Right lobe of liver (tissue), 6 donors: Measurements from ENCODE around the gene DOHH. TPM values are rescaled to one million over a fixed set of nuclear protein-coding genes. Genes with fewer than 3 reads are reported as not detected.
A peak's percentile ranks its signal among the peaks of the same experiment; 100 is the strongest.
"Not testable (repeated sequence)": the region's sequence is repeated elsewhere in the genome, so short reads cannot be mapped to it uniquely, and the experiment has no call there.

ENCODE experiments used
- ATAC-seq, 4 donors: fragments of 200-7000 bp; cut with Tn5 transposase; one replicate each; pipeline ENCODE4 v1.9.1; 2020; ENCODE audit warnings: mild to moderate bottlenecking in 4 of 4, moderate library complexity in 4 of 4
- DNase-seq, 3 donors: peaks; one replicate each; pipeline ENCODE4 v3.0.0-alpha.2; 2020
- H3K27ac ChIP-seq, 3 donors: fragments of 200-600 bp; one replicate each; pipeline ENCODE4 v1.8.0; 2022
- H3K27me3 ChIP-seq, 2 donors: fragments of 200-600 bp; one replicate each; pipeline ENCODE4 v1.8.0; 2022
- H3K36me3 ChIP-seq, 4 donors: fragments of 200-600 bp; sonication (generic) in 1 of 4; one replicate each; pipeline versions ENCODE4 v1.5.1 to v1.8.0; 2017 to 2022; ENCODE audit warnings: control low read depth in 1 of 4
- H3K4me1 ChIP-seq, 4 donors: fragments of 200-600 bp; sonication (generic) in 1 of 4; one replicate each; pipeline versions ENCODE4 v1.5.1 to v1.8.0; 2017 to 2022; ENCODE audit warnings: control low read depth in 1 of 4
- H3K4me3 ChIP-seq, 3 donors: fragments of 200-600 bp; one replicate each; pipeline ENCODE4 v1.8.0; 2022
- H3K9me3 ChIP-seq, 4 donors: fragments of 200-600 bp; sonication (generic) in 1 of 4; one replicate each; pipeline versions ENCODE4 v1.5.1 to v1.8.0; 2017 to 2022; ENCODE audit warnings: control low read depth in 1 of 4
- POLR2A ChIP-seq: fragments of 450-650 bp; IDR thresholded peaks from one replicate; pipeline ENCODE4 v1.6.1; 2017; ENCODE audit warnings: antibody characterized with exemption, mild to moderate bottlenecking
- WGBS: methylation state at CpG from one replicate; pipeline ENCODE4 v1.1.6; 2018; ENCODE audit warnings: low coverage, low lambda C conversion rate; ENCODE audit not compliant: insufficient coverage; ENCODE audit errors: missing lambda C conversion rate; 5-methylcytosine and 5-hydroxymethylcytosine counted together
- intact Hi-C, 2 donors: fragments of 100-400 bp; cut with DNase I; formaldehyde crosslinking; loops; one replicate each; pipeline versions ENCODE4 v1.11.2 to v1.14.1; 2022
- total RNA-seq, 6 experiments: library from RNA; depleted of rRNA in 2 of 6; stranded (reverse); fragments of >200 nt in 2 of 6; fragmentation: NEBNext Ultra II Directional in 3 of 6; extraction: Animal tissue kit (Norgen Biotek cat#: 25700) in 3 of 6; gene quantifications; one replicate each; pipeline versions ENCODE4 v1.1.0 to v1.2.4, GENCODE V29; 2016 to 2023
- TF ChIP-seq, protein P1 (sequence below), 4 donors: fragments of 200-600 bp in 3 of 4; fragments of 450-650 bp in 1 of 4; IDR thresholded peaks; one replicate each; pipeline versions ENCODE4 v1.5.1 to v1.8.0; 2016 to 2022; ENCODE audit warnings: antibody characterized with exemption in 4 of 4, mild to moderate bottlenecking in 2 of 4
- donor health status: DM: no; HTN: yes; CAD: no.
- donor health status: DM: no; HTN: no; CAD: no.
- donor health status: DM: no; HTN: no; CAD: no.
- donor health status: DM: no; HTN: yes; CAD: no.
- donor health status: DM: no; HTN: yes; CAD: no.

DOHH gene
- total RNA-seq, 6 experiments from 2014 or later = 3.7 to 16.7 (median 4.9) TPM

DNA sequence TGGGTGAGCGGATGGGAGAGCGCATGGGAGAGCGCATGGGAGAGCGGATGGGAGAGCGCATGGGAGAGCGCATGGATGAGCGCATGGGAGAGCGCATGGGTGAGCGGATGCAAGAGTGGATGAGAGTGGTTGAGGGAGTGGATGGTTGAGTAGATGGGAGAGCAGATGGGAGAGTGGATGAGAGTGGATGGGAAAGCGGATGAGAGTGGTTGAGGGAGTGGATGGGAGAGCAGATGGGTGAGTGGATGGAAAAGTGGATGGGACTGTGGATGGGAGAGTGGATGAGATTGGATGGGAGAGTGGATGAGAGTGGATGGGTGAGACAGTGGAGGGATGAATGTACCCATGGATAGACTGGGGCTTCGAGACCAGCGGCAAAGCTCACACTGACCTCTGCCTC, 29.9 kb upstream of the DOHH start:
- no peak for ATAC-seq
- intact Hi-C loops = no loop called here
- WGBS = 94% methylated on average over 10 of the region's 12 CpGs
- H3K4me1 ChIP-seq = no peaks in the 10 kb centered on the region
- H3K27me3 ChIP-seq = no peaks in the 10 kb centered on the region
- H3K27ac ChIP-seq = no peak overlapping the region
- H3K4me3 ChIP-seq = no peak overlapping the region
- H3K36me3 ChIP-seq = peaks cover 5 to 72% (median 21%) of the 10 kb centered on the region in 4 donors
- TF ChIP-seq, protein P1, sequence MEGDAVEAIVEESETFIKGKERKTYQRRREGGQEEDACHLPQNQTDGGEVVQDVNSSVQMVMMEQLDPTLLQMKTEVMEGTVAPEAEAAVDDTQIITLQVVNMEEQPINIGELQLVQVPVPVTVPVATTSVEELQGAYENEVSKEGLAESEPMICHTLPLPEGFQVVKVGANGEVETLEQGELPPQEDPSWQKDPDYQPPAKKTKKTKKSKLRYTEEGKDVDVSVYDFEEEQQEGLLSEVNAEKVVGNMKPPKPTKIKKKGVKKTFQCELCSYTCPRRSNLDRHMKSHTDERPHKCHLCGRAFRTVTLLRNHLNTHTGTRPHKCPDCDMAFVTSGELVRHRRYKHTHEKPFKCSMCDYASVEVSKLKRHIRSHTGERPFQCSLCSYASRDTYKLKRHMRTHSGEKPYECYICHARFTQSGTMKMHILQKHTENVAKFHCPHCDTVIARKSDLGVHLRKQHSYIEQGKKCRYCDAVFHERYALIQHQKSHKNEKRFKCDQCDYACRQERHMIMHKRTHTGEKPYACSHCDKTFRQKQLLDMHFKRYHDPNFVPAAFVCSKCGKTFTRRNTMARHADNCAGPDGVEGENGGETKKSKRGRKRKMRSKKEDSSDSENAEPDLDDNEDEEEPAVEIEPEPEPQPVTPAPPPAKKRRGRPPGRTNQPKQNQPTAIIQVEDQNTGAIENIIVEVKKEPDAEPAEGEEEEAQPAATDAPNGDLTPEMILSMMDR (IDR thresholded peaks at IDR 0.05) = no peak
- no peak for DNase-seq
- H3K9me3 ChIP-seq = no peaks in the 10 kb centered on the region

DNA sequence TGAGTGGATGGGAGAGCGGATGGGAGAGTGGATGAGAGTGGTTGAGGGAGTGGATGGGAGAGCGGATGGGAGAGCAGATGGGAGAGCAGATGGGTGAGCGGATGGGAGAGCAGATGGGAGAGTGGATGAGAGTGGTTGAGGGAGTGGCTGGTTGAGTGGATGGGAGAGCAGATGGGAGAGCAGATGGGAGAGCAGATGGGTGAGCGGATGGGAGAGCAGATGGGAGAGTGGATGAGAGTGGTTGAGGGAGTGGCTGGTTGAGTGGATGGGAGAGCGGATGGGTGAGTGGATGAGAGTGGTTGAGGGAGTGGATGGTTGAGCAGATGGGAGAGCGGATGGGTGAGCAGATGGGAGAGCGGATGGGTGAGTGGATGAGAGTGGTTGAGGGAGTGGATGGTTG, 28.8 kb upstream of the DOHH start:
- intact Hi-C loops, H3K27ac ChIP-seq, H3K4me1 ChIP-seq, H3K27me3 ChIP-seq, H3K9me3 ChIP-seq, ATAC-seq, DNase-seq, H3K4me3 ChIP-seq: not testable (repeated sequence)
- 94% methylated on average over 7 of the region's 7 CpGs for WGBS
- peaks cover 5 to 61% (median 21%) of the 10 kb centered on the region in 4 donors for H3K36me3 ChIP-seq

DNA sequence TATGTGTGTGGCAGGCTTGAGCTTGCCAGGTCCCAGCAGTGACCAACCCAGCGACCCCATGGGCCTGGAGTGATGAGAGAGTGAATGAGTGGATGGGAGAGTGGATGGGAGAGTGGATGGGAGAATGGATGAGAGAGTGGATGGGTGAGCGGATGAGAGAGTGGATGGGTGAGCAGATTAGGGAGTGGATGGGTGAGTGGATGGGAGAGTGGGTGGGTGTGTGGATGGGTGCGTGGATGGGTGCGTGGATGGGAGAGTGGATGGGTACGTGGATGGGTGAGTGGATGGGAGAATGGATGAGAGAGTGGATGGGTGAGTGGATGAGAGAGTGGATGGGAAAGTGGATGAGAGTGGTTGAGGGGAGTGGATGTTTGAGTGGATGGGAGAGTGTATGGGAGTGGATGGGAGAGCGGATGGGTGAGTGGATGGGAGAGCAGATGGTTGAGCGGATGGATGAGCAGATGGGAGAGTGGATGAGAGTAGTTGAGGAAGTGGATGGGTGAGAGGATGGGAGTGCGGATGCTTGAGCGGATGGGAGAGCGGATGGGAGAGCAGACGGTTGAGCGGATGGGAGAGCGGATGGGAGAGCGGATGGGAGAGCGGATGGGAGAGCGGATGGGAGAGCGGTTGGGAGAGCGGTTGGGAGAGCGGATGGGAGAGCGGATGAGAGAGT, 28.2 kb upstream of the DOHH start:
- H3K27me3 ChIP-seq = no peaks in the 10 kb centered on the region
- no peaks in the 10 kb centered on the region for H3K9me3 ChIP-seq
- H3K36me3 ChIP-seq = peaks cover 5 to 60% (median 21%) of the 10 kb centered on the region in 4 donors
- 94% methylated on average over 20 of the region's 20 CpGs for WGBS
- ATAC-seq (no peak), DNase-seq (no peak)
- no peak overlapping the region for H3K4me3 ChIP-seq
- peaks cover 0 to 8% (median 0%) of the 10 kb centered on the region in 4 donors for H3K4me1 ChIP-seq
- H3K27ac ChIP-seq = no peak overlapping the region
- TF ChIP-seq, protein P1 (IDR thresholded peaks at IDR 0.05) = no peak
- TF ChIP-seq POLR2A = no peak
- intact Hi-C loops = no loop called here

DNA sequence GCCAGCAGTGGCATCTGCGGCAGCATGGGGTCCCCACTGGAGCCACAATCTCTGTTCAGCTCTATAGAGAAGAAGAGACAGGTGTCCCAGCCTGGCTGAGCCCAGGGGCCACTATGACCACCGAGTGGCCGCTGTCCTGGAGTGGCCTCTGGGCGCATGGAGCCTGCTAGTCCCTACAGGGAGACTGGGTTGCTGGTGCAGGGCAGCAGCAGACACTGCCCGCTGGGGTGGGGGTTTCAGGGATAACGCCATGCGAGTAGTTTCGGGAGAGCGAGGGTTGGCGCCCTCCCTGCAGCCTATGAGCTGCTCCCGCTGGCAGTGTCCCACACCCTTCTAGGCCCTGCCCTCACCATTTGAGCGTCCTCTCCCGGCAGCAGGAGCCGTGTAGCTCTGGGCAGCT, 27.6 kb upstream of the DOHH start:
- DNase-seq = peak in 1 of 3 donors; percentile 22
- intact Hi-C loops = no loop called here
- no peaks in the 10 kb centered on the region for H3K9me3 ChIP-seq
- H3K27ac ChIP-seq = no peak overlapping the region
- peaks cover 5 to 56% (median 21%) of the 10 kb centered on the region in 4 donors for H3K36me3 ChIP-seq
- no peak for TF ChIP-seq POLR2A
- TF ChIP-seq, protein P1 (IDR thresholded peaks at IDR 0.05) = no peak
- H3K27me3 ChIP-seq = no peaks in the 10 kb centered on the region
- ATAC-seq = no peak
- 85% methylated on average over 5 of the region's 14 CpGs for WGBS
- H3K4me1 ChIP-seq = peaks cover 0 to 13% (median 0%) of the 10 kb centered on the region in 4 donors
- H3K4me3 ChIP-seq = no peak overlapping the region

DNA sequence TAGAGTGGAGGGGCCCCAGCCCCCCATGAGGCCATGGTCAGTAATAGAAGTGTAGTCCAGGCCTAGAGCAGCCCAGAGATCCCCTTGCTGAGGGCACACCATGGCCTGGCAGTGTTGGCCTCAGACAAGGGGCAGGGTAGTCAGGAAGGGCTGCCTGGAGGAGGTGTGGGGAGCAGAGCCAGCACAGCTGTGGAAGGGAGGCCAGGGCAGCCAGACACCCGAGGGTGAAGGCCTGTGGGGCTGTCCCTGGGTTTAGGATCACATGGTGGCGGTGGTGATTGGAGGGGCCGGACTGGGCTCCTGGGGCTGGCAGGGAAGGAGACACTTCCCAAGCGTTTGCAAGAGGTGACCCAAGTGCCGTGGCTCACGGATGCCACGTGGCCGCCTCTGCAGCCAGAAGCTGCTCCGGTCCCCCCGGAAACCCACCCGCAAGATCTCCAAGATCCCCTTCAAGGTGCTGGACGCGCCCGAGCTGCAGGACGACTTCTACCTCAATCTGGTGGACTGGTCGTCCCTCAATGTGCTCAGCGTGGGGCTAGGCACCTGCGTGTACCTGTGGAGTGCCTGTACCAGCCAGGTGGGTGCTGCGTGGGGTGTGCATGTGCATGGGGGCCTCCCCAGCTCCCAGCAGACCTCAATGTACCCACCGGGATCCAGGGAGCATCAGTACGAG, 26.9 kb upstream of the DOHH start:
- Histone ChIP-seq H3K27ac (no peak overlapping the region), H3K4me1 (peaks cover 0 to 13% (median 0%) of the 10 kb centered on the region in 4 donors), H3K36me3 (peaks cover 5 to 49% (median 16%) of the 10 kb centered on the region in 4 donors), H3K9me3 (no peaks in the 10 kb centered on the region), H3K27me3 (no peaks in the 10 kb centered on the region), H3K4me3 (no peak overlapping the region)
- DNase-seq = no peak
- no CpG with 5 or more reads among the region's 21 CpGs for WGBS
- ATAC-seq = no peak
- TF ChIP-seq, protein P1 (IDR thresholded peaks at IDR 0.05) = no peak
- TF ChIP-seq POLR2A = no peak
- intact Hi-C loops = no loop called here
